Measurements from ENCODE around the gene FOXL2NB. TPM values are rescaled to one million over a fixed set of nuclear protein-coding genes. Genes with fewer than 3 reads are reported as not detected.

FOXL2NB gene
- total RNA-seq, 4 donors from 2014 or later, result 0.26 TPM; not detected in 3

DNA sequence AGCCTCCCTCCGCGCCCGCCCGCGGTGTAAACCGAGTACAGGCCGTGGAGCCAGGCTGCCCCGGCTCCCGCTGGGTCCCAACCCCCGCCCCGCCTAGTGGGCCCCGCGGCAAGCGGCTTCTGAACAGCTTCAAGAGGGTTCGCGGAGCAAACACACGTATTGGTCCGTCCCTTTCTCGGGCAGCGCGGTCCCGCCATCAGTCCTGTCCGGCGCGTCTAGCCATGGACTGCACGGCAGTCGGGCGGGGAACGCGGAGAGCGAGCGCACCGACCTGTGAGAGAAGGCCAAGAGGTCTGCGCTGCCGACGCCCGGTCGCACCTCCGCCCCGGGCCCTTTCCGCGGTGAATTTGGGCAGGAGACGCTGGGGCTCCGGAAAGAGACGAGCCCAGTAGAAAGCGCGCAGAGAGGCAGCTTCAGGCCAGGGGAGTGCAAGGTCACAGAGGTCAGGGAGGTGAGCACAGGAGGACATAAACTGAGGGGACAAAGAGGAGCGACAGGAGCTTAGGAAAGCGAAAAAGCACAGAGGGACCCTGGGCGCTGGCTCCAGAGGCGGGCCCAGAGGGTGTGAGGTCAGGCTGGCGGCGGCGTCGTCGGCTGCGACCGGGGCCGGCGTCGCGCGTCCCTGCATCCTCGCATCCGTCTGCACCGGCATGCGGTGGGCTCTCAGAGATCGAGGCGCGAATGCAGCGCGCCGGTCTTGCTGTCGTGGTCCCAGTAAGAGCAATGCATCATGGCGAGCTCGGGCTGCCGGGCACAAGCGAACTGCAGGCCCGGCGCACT, 1.9 kb upstream of the FOXL2NB start:
- H3K27me3 ChIP-seq, result peaks cover 100% of the 10 kb centered on the region
- peaks cover 41% of the 10 kb centered on the region for H3K4me1 ChIP-seq
- H3K27ac ChIP-seq, result no peak overlapping the region
- H3K4me3 ChIP-seq, result peak overlapping the region; percentile 53
- no peaks in the 10 kb centered on the region for H3K9me3 ChIP-seq
- peak in 1 of 2 donors; percentile 77 for DNase-seq (ENCODE audit: low spot score in 2 of 2)
- H3K36me3 ChIP-seq, result no peaks in the 10 kb centered on the region
- 7% methylated on average over 47 of the region's 80 CpGs for WGBS
- TF ChIP-seq POLR2A (IDR thresholded peaks at IDR 0.05) (no peak), EP300 (IDR thresholded peaks at IDR 0.05) (no peak), POLR2AphosphoS5 (IDR thresholded peaks at IDR 0.05) (no peak)
- TF ChIP-seq, protein P1, sequence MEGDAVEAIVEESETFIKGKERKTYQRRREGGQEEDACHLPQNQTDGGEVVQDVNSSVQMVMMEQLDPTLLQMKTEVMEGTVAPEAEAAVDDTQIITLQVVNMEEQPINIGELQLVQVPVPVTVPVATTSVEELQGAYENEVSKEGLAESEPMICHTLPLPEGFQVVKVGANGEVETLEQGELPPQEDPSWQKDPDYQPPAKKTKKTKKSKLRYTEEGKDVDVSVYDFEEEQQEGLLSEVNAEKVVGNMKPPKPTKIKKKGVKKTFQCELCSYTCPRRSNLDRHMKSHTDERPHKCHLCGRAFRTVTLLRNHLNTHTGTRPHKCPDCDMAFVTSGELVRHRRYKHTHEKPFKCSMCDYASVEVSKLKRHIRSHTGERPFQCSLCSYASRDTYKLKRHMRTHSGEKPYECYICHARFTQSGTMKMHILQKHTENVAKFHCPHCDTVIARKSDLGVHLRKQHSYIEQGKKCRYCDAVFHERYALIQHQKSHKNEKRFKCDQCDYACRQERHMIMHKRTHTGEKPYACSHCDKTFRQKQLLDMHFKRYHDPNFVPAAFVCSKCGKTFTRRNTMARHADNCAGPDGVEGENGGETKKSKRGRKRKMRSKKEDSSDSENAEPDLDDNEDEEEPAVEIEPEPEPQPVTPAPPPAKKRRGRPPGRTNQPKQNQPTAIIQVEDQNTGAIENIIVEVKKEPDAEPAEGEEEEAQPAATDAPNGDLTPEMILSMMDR (IDR thresholded peaks at IDR 0.05), result no peak

DNA sequence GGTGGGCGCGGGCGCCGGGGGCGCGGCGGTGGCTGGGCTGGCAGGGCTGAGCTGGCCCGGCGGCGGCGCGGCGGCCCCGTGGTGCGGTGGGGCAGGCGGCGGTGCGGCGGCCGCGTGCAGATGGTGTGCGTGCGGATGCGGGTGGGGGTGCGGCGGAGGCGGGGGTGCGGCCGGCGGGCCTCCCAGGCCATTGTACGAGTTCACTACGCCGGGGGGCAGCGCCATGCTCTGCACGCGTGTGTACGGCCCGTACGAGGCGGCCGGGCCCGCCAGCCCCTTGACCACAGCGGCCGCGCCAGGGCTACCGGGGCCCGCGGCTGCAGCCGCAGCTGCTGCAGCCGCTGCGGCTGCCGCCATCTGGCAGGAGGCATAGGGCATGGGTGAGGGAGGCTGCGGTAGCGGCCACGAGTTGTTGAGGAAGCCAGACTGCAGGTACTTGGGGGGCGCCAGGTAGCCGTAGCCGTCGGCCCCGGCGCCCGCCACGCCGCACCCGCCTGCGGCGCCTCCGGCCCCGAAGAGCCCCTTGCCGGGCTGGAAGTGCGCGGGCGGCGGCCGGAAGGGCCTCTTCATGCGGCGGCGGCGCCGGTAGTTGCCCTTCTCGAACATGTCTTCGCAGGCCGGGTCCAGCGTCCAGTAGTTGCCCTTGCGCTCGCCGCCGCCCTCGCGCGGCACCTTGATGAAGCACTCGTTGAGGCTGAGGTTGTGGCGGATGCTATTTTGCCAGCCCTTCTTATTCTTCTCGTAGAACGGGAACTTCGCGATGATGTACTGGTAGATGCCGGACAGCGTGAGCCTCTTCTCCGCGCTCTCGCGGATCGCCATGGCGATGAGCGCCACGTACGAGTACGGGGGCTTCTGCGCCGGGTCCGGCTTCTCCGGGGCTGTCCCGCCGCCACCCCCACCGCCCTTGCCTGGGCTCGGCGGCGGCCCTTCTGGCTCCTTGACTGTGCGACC, 1.0 kb upstream of the FOXL2NB start:
- peak in 1 of 2 donors; percentile 77 for DNase-seq (ENCODE audit: low spot score in 2 of 2)
- peaks cover 100% of the 10 kb centered on the region for H3K27me3 ChIP-seq

DNA sequence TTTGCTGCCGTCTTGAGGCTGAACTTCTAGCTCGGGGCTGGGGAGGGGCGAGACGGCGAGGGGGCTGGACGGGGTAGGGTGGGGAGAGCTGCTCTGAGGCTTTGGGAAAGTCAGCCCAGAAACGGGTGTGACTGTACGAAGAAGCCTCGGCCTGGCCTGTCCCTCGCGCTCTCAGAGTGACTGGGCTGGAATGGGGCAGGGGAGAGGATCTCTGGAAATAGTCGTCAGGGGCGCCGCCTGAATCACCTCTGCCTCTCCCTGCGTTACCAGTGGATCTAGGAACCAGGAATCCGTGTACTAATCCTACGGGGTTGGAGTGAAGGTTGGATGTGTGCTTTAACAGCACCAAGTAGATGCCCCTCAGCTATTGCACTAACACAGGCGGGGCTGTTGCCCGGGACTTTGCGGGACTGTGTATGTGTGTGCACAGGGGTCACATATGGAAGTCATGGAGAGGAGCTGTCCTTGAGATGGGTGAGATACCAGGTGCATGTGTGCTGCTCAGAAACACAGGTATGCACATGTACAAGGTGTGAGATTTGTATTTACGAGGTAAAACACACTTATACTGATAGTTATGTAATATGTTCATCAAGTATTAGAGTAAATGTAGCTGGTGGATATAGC, 591 bp downstream of the FOXL2NB start:
- 22% methylated on average over 14 of the region's 21 CpGs for WGBS
- TF ChIP-seq EP300 (IDR thresholded peaks at IDR 0.05) (no peak), POLR2A (IDR thresholded peaks at IDR 0.05) (no peak), POLR2AphosphoS5 (IDR thresholded peaks at IDR 0.05) (no peak)
- TF ChIP-seq, protein P1 (IDR thresholded peaks at IDR 0.05), result no peak
- Histone ChIP-seq H3K9me3 (no peaks in the 10 kb centered on the region), H3K4me1 (peaks cover 44% of the 10 kb centered on the region), H3K4me3 (peak overlapping the region; percentile 53), H3K36me3 (no peaks in the 10 kb centered on the region), H3K27me3 (peaks cover 96% of the 10 kb centered on the region), H3K27ac (no peak overlapping the region)
- DNase-seq (ENCODE audit: low spot score in 2 of 2), result peak in 1 of 2 donors; percentile 50

More for the DNA sequence above, 1.0 kb upstream of the FOXL2NB start:
- 0% methylated on average over 18 of the region's 120 CpGs for WGBS
- H3K36me3 ChIP-seq, result no peaks in the 10 kb centered on the region
- H3K9me3 ChIP-seq, result no peaks in the 10 kb centered on the region
- TF ChIP-seq EP300 (IDR thresholded peaks at IDR 0.05) (no peak), POLR2A (IDR thresholded peaks at IDR 0.05) (no peak), POLR2AphosphoS5 (IDR thresholded peaks at IDR 0.05) (no peak)
- TF ChIP-seq, protein P1 (IDR thresholded peaks at IDR 0.05), result no peak
- H3K4me3 ChIP-seq, result peak overlapping the region; percentile 53
- peaks cover 44% of the 10 kb centered on the region for H3K4me1 ChIP-seq
- H3K27ac ChIP-seq, result no peak overlapping the region

DNA sequence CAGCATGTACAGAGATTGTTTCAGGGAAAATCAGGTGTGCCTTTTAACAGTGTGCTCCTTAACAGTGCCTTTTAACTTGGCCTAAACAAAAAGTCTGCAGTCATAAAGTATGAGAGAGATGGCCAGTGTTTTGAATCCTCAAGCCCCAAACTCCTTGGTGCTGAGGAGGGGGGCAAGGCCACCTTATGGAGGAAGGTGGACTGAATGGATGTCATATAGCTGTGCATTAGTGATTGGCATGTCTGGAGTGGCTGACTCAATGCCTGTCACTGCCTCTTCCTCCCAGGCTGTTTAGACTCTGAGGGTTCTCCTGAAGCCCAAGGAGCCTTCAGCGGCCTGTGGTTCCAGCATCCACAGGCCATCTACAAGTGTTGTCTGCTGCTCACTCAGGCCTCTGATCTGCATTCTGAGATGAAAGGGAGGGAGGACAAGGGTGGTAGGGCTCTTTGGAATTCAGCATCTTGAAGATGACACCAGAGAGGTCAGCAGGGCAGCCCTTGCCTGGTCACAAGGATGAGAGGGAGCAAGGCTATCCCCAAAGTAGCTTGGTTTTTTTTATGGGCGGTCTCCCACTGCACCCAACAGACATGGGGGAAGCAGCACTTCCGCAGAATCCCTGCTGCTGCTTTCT, 1.5 kb downstream of the FOXL2NB start:
- no peak overlapping the region for H3K27ac ChIP-seq
- WGBS, result 78% methylated on average over 3 of the region's 3 CpGs
- peaks cover 95% of the 10 kb centered on the region for H3K27me3 ChIP-seq
- no peaks in the 10 kb centered on the region for H3K36me3 ChIP-seq
- TF ChIP-seq POLR2AphosphoS5 (IDR thresholded peaks at IDR 0.05) (no peak), POLR2A (IDR thresholded peaks at IDR 0.05) (no peak), EP300 (IDR thresholded peaks at IDR 0.05) (no peak)
- TF ChIP-seq, protein P1 (IDR thresholded peaks at IDR 0.05), result no peak
- peaks cover 44% of the 10 kb centered on the region for H3K4me1 ChIP-seq
- no peaks in the 10 kb centered on the region for H3K9me3 ChIP-seq
- no peak overlapping the region for H3K4me3 ChIP-seq
- peak in 1 of 2 donors; percentile 31 for DNase-seq (ENCODE audit: low spot score in 2 of 2)
